GM18909 (cell line): ENCODE results near the gene LRRC75B.
"Not testable (repeated sequence)": the region's sequence is repeated elsewhere in the genome, so short reads cannot be mapped to it uniquely, and the experiment has no call there.

Source experiments
- ATAC-seq: cut with Tn5 transposase; IDR thresholded peaks from one replicate; pipeline ENCODE4 v1.9.1; 2021; ENCODE audit warnings: mild to moderate bottlenecking; ENCODE audit not compliant: unreplicated experiment, poor library complexity

The LRRC75B gene

DNA sequence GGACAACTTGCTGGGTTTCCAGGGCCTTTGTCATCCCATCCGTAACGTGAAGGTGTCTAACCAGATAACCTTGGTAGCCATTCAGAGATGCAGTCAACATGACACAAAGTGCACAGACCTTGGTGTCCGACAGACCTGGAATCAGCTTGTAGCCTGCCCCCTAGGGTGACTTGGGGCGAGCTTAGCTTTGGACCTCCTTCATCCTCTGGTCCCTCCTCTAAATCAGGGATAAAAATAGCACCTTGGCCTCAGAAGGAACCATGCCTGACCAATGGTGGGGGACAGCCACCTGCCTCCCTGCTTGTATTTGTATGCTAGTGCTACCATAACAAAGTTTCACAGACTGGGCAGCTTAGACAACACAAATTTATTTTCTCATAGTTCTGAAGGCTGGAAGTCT lies 33.4 kb downstream of the LRRC75B start:
- ATAC-seq: no peak

DNA sequence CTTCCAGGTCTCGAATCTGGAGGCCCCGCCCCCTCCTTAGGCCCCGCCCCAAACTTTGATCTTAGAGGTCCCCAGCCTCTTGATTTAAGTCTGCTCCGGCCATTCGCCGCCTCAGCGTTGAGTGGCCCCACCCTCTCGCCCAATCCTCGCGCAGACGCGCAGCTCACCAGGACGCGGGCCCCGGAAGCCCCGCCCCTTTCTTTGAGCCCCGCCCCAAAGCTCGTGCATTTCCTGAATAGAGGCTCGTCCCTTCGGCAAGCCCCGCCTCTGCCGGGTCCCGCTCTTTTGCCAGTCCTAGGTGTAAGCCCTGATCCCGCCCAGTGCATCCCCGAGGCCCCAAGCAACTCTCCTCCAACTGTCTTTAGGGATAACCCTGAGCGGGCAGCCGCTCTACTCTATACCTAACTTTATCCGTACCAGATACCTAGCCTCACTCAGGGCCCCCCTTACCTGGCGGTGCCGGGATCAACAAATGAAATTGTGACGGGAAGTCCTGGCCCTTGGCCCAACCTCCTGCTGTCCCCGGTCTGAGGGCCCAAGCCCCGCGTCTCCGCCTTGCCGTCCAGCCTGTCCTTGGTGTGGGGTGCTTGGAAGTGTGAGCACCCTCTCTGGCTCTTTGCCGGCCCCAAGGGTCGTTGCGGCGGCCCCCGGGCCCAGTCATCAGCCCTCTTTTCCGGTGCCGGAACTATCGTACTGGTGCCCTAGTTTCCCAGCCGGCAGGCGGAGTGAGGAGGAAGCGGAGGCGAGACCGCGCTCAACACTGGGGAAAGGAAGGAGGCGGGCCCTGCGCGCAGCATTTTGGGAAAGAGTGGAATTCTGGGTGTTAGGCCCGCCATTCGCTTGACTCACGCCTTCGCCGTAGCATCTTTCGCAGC lies 37.5 kb downstream of the LRRC75B start, which contains the start of gene SNRPD3:
SNRPD3 (plus strand) TSS at position 835 of the 875 bp plus-strand sequence. CDS start 1,676 bp downstream, outside the sequence.
- ATAC-seq: peak; percentile 78

DNA sequence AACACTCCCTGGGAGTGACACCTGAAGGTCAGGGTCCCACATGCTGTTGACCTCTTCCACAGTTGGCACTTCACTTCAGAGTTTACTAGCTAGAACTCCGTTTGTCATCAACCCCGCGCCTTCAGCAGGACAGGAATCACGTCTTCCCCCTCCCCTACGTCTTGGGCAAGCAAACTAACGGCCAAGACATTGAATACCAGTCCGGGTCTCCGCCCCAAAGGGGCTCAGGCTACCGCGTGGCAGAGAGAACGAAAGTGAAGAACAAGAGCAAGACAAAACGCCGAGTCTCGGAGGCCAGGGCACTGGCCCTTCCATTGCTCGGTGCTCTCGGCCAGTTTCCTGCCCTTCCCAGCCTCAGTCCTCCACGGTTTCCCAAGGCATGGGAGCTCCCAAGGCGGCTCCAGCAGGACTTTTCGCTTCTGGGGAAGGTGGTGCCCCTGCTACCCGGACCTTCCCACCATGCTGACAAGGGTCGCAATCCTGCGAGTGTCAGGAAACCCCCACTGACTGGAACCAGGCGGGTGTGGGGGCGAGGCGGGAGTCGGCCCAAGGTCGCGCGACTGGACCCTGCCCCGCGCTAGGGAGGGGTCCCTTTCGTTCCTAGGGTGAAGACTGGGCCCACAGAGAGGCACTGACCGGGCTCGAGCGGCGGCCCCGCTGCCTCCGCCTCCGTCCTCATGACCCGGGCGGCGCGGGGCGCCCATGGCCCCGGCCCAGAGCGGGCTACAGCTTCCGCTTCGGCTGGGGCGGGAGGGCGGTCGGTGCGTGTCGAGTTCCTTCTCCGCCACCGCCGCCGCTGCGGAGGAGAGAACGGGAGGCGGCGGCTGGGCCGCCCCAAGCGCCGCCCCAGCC lies 38.3 kb downstream of the LRRC75B start, which contains the start of gene GUCD1:
GUCD1 (minus strand) TSS at position 826 of the 852 bp plus-strand sequence; CDS start at position 679, 147 bp downstream.
- ATAC-seq: peak; percentile 12

DNA sequence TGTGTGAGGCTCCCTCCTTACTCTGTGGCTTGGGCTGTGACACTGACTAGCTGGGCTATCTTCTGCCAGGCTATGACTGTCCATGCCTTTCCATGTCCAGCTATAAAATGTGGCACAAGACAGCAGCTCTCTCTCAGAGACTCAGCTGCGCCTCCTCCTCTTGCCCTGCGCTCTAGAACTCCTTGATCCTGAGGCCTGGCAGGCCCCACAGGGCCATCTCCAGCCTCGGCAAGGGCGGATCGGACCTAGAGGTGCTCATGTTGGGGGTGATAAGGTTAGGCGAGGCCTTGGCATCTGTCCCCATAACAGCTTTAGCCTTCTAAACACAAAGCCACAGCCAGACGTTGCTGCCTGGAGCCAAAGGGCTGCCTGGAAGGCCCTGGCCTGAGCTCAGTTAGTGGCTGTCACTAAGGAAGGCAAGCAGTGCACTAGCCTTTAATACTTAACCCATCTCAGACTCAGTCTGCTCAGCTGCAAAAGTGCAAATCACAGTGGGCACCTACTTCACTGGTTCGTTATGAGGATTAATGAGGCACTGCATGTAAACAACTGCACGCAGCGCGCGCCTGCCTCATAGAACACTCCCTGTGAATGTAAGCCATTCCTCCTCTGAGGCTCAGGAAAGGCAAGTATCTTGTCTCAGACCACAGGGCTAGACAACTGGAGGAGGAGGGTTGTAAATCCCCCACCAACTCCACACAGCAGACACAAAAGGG lies 39.1 kb downstream of the LRRC75B start:
- no peak for ATAC-seq

DNA sequence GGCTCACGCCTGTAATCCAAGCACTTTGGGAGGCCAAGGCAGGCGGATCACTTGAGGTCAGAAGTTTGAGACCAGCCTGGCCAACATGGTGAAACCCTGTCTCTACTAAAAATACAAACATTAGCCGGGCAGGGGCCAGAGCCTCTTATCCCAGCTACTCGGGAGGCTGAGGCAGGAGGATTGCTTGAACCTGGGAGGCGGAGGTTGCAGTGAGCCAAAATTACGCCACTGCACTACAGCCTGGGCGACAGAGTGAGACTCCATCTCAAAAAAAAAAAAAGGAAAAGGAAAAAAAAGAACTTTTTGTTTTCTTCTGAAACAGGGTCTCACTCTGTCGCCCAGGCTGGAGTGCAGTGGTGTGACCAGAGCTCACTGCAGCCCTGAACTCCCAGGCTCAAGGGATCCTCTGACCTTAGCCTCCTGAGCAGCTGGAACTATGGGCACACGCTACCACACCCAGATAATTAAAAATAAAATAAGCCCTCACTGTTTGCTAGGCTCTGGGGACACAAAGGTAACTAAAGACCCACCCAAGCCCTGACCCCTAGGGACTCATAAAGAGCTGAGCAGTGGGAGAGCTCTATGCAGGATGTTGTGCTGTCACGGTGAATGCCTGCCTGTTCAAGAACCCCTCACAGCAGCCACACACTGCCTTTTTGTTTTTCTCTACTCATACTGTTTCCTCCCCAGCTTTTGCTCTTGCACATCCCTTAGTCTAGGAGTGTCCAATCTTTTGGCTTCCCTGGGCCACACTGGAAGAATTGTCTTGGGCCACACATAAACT lies 40.2 kb downstream of the LRRC75B start:
- ATAC-seq: not testable (repeated sequence)

DNA sequence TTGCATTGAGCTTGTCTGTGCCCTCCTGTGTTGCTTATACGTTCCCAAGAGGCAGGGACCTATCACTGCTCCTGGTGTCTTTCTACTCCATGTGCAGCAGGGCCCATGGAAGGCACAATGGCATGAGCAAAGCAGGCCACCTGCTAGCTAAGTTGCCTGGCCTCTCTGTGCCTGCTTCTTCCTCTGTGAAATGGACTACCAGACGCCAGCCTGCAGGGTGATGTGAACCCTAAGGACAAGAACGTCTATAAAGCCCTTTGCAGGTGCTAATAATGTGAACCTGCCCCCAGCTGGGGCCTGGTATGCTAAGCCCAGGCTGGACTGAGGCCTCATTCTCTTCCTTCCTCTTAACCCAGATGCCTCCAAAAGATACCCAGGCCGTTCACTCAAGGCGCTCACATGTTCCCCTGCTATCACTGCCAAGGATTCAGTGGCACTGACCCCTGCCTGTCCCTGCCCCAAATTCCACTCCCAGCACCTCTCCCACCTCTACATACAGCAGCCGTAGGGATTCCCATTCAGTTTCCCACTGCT lies 41.9 kb downstream of the LRRC75B start:
- ATAC-seq: no peak

DNA sequence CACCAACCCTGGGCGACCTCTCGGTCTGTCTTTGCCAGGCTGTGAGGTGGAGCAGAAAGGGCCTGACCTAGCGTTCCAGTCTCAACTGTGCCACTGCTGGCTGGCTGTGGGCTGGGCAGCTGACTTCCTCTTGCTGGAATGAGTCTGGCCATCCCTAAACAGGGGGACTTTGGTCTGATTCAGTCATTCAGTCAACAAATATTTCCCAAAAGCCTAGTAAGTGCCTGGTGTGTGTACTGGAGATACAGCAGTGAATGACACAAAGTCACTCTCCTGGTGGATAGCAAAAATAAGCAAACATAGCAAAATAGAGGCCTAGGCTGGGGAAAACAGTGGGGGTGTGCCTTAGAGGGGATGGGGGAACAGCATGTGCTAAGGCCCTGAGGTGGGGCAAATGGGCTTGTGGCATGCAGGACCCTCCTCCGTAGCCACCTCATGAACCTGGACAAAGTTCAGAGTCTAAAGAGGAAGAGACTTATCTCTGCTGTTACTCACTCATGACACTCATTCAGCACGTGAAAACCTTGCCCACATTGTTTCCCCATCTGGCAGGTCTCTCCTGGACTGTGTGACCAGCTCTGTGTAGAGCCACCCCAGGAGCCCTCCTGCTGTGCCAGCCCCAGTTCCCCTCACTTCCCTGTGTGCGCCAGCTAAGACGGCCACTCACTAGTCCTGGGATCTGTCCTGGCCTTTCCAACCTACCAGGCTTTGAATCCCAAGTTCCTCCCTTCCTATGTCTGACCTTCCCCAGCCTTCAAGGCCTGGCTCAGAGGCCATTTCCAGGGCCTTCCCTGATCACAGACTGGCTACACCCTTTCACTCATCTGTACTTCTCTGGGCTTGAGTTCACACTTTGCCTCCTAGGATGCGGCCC lies 42.6 kb downstream of the LRRC75B start:
- no peak for ATAC-seq

DNA sequence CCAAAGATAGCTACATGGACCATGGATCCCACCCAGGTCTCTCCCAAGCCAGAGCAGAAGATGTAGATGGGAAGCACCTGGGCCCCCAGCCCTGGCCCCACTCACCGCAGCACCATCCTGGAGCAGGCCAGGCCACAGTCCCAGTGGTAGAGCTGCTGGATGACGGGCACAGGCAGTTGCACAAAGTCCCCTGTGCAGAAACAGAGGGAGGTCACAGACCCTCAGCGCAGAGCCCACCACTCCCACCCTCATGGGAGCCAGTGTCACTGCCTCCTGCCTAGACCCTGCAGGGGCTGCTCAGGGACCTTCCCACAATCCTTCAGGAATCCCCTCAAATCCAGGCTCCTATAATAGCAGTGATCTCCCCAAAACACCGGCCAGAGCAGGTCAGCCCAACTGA lies 44.1 kb downstream of the LRRC75B start:
- ATAC-seq: no peak

DNA sequence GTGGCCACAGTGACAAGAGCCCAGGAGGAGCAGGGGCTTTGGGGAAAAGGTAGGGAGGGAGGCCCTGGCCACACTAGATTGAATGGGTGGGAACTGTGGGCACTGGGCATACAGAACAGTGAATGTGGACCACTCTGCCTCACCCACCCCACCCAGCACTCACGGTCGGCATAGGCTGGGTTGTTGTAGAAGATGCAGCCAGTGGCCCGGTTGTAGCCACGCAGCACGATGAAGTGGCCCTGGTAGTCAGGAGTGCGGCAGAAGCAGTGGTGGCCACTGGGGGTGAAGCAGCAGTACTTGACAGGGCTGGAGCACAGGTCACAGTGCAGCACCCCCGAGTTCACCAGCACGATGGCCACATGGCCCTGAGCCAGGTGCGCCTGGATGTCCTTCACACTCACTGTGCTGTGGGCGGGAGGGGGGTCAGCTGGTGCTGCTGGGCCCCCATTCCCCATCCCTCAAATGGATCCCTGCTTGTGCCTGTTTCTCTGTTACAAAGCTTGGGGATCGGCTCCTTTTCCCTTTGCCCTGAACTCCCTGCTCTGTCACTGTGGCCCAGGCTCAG lies 49.1 kb downstream of the LRRC75B start:
- no peak for ATAC-seq

DNA sequence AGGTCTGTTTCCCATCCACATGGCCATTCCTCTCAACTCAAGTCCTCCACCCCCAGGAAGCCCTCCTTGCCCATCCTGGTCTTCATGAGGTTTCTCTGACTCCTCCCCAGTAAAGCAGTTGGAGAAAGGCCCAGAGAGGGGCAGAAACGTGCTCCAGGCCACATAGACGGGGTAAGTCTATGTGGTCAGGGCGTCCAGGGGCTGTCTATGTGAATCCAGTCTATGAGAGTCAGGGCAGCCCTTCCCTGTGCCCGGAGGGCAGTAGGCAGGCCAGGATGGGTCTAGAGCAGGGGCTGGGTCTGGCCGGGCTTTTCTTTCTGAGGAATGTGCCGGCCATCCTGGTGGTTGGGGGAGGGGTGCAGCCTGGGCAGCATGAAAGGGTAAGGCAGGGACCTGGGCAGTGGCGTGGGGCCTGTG lies 49.7 kb downstream of the LRRC75B start:
- no peak for ATAC-seq

DNA sequence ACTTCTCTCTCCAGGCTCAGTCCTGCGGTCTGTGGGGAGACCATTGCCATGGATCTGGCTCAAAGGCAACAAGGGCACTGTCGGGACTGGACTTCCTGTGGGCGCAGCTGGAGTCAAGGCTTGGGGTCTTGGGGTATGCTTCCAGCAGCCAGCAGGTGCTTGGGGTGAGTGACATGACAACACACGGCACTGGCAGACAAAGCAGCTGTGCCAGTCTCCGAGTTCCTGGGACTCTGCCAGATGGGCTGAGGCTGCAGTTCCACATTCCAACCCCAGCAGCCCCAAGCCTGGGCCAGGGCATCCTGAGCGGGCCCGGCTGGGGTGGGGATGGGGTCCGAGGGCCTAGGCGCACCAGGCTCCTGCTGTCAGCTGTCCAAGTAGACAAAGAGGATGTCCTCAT lies 50.2 kb downstream of the LRRC75B start:
- ATAC-seq: no peak

DNA sequence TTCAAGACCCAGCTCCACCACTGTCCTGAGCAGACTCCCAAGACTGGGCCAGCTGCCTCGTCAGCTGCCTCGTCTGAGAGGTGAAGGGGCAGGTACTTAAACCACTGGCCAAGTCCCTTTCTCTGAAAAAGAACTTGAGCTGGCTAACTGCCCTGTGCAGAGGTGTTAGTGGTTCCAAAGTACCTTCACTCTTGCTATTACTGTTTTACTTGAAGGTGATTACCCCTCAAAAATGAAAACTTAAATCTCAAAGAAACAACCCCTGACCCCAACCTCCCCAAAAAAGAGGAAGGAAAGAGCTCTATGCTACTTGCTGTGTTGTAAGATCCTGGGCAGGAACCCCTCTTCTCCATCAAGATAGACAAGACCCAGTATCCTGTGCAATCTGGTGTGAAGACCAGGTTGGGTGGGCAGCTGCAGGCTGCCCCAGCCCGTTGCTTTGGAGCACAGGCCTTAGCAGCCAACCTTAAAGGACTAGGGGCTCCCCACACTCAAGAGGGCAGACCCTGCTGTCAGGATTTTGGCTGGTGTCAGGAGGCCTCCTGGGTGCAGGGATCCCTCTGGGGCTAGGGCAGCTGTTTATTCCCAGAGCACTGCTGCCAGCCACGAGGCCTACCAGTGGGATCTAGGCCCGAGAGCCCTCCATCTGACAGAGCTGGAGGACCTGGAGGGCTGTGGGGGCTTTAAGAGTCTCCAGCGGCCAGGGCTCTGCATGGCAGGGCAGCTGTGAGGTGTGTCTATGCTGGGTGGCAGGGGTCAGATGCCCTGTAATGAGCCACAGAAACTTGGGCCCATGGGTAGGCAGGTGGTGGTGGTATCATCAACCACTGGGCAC lies 51.0 kb downstream of the LRRC75B start:
- ATAC-seq: no peak

DNA sequence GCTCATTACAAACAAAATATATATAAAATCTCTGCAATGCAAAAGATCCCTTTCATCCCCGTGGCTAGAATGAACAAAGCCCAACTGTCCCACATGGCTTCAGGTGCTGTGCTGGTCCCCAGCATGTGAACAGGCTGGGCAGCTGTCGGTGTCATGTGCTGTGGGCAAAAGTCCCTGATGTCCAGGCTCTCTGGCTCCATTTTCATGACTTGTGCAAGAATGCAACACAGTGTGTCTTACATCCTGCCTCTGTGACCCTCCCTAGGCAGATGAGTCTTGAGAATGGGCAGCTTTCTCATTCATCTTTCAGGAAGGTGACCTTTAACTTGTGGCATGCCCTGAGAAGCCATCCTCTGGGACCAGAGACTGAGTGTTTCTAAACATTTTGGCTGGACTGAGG lies 52.4 kb downstream of the LRRC75B start:
- ATAC-seq: no peak

DNA sequence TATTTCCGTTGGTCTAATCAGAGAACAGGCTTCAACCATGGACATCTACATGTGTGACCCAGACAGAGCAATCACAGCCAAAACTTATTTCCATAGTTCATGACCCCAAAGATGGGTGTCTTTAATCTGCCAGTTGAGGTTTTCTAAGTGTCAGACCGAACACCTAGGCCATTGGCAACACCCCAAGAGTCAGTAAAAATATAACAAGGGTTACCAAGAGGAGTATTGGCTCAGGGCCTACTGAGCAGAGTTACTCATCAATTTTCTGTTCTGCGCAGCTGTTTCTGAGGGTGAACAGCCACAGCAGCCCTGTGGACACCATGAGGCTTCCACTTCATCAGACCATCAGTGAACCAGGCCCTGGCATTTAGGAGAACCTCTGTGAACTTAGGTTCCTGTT lies 56.8 kb downstream of the LRRC75B start:
- no peak for ATAC-seq
